Measurements from ENCODE around the gene FANCE.
"Not testable (repeated sequence)": the region's sequence is repeated elsewhere in the genome, so short reads cannot be mapped to it uniquely, and the experiment has no call there.

FANCE gene

DNA sequence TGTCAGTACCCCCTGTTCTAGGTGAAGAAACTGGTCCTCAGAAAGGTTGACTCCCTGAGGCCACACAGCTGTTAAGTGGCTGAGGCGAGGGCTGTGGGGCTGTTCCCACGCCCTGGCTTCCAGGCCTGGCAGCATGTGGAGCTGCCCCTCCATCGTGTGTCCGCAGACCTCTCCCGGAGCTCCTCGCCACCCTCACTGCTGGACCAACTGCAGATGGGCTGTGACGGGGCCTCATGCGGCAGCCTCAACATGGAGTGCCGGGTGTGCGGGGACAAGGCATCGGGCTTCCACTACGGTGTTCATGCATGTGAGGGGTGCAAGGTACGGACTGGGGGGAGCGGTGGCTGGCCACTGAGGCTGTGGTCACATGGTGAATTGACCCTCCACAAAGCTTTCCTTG, 32.2 kb upstream of the FANCE start:
- Histone ChIP-seq H3K27me3 (ENCODE audit: insufficient read depth, low read length) (no peaks in the 10 kb centered on the region), H2AFZ (ENCODE audit: low read depth, low read length) (no peak overlapping the region), H3K36me3 (ENCODE audit: insufficient read depth, low read length) (peaks cover 10% of the 10 kb centered on the region)

DNA sequence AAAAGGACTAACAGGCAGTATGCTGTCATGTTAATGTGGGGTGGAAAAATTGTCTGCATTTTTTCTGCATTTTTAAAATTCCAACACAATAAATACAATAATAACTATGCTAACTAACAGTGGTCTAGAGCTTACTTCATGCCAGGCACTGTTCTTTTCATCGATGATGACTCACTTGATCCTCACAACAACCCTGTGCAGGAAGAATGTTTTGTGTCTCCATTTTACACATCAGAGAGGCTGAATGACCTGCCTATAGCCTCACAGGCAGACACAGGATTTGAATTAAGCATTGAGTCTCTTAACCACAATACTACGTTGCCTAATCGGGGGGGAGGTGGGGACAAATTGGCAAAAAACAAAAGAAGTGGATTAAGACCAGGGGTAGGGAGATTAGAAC, 26.9 kb upstream of the FANCE start:
- Histone ChIP-seq H3K4me1 (ENCODE audit: insufficient read depth, low read length) (peaks cover 6% of the 10 kb centered on the region), H3K36me3 (ENCODE audit: insufficient read depth, low read length) (peaks cover 15% of the 10 kb centered on the region), H3K4me3 (ENCODE audit: low read length) (no peak overlapping the region), H3K27me3 (ENCODE audit: insufficient read depth, low read length) (no peaks in the 10 kb centered on the region), H3K9me3 (ENCODE audit: low read length) (peaks cover 8% of the 10 kb centered on the region), H2AFZ (ENCODE audit: low read depth, low read length) (no peak overlapping the region)

More for the DNA sequence above, 32.2 kb upstream of the FANCE start:
- Histone ChIP-seq H3K9me3 (ENCODE audit: low read length) (no peaks in the 10 kb centered on the region), H3K4me1 (ENCODE audit: insufficient read depth, low read length) (no peaks in the 10 kb centered on the region), H3K4me3 (ENCODE audit: low read length) (no peak overlapping the region)

- Histone ChIP-seq H2AFZ (ENCODE audit: low read depth, low read length) (no peak overlapping the region), H3K4me3 (ENCODE audit: low read length) (no peak overlapping the region), H3K36me3 (ENCODE audit: insufficient read depth, low read length) (peaks cover 15% of the 10 kb centered on the region), H3K27me3 (ENCODE audit: insufficient read depth, low read length) (no peaks in the 10 kb centered on the region), H3K4me1 (ENCODE audit: insufficient read depth, low read length) (peaks cover 6% of the 10 kb centered on the region), H3K9me3 (ENCODE audit: low read length) (peaks cover 8% of the 10 kb centered on the region)
Measured at GRCh38 chr6:35426074-35426473, 26.1 kb upstream of the FANCE start.

GRCh38 chr6:35427435-35427834, 24.7 kb upstream of the FANCE start:
- no peak overlapping the region for H2AFZ ChIP-seq (ENCODE audit: low read depth, low read length)
- peaks cover 8% of the 10 kb centered on the region for H3K9me3 ChIP-seq (ENCODE audit: low read length)
- H3K27me3 ChIP-seq (ENCODE audit: insufficient read depth, low read length): no peaks in the 10 kb centered on the region
- H3K36me3 ChIP-seq (ENCODE audit: insufficient read depth, low read length): peaks cover 10% of the 10 kb centered on the region
- H3K4me1 ChIP-seq (ENCODE audit: insufficient read depth, low read length): peaks cover 6% of the 10 kb centered on the region
- H3K4me3 ChIP-seq (ENCODE audit: low read length): no peak overlapping the region

GRCh38 chr6:35427851-35428321, 24.3 kb upstream of the FANCE start:
- peaks cover 6% of the 10 kb centered on the region for H3K4me1 ChIP-seq (ENCODE audit: insufficient read depth, low read length)
- H3K36me3 ChIP-seq (ENCODE audit: insufficient read depth, low read length): peaks cover 10% of the 10 kb centered on the region
- peaks cover 8% of the 10 kb centered on the region for H3K9me3 ChIP-seq (ENCODE audit: low read length)
- no peaks in the 10 kb centered on the region for H3K27me3 ChIP-seq (ENCODE audit: insufficient read depth, low read length)
- H3K4me3 ChIP-seq (ENCODE audit: low read length): no peak overlapping the region
- no peak overlapping the region for H2AFZ ChIP-seq (ENCODE audit: low read depth, low read length)

- H3K4me3 ChIP-seq (ENCODE audit: low read length): no peak overlapping the region
- H3K4me1 ChIP-seq (ENCODE audit: insufficient read depth, low read length): peaks cover 6% of the 10 kb centered on the region
- H3K36me3 ChIP-seq (ENCODE audit: insufficient read depth, low read length): peaks cover 10% of the 10 kb centered on the region
- H2AFZ ChIP-seq (ENCODE audit: low read depth, low read length): no peak overlapping the region
- H3K27me3 ChIP-seq (ENCODE audit: insufficient read depth, low read length): no peaks in the 10 kb centered on the region
- peaks cover 8% of the 10 kb centered on the region for H3K9me3 ChIP-seq (ENCODE audit: low read length)
Measured at GRCh38 chr6:35428421-35429149, 23.6 kb upstream of the FANCE start.

GRCh38 chr6:35429463-35429862, 22.7 kb upstream of the FANCE start:
- no peaks in the 10 kb centered on the region for H3K27me3 ChIP-seq (ENCODE audit: insufficient read depth, low read length)
- peaks cover 6% of the 10 kb centered on the region for H3K4me1 ChIP-seq (ENCODE audit: insufficient read depth, low read length)
- peaks cover 8% of the 10 kb centered on the region for H3K9me3 ChIP-seq (ENCODE audit: low read length)
- H3K4me3 ChIP-seq (ENCODE audit: low read length): no peak overlapping the region
- H3K36me3 ChIP-seq (ENCODE audit: insufficient read depth, low read length): peaks cover 6% of the 10 kb centered on the region
- H2AFZ ChIP-seq (ENCODE audit: low read depth, low read length): no peak overlapping the region

DNA sequence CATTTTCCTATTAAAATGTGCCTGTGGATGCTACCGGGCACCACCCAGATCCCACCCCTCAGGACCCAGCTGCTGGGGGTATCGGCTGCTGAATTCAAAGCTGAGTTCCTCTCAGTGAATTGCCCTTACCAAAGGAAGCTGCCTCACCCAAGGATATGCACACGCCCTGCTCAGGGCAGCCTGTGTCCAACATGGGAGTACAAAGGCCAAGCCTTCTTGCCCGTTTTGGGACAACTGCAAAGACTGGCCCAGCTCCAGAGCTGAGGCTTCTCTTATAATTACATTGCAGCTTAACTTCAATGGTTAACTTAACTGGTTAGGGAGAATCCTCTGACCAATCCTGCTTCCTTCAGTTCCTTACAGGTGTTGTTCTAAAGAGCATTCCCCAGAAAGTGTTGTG, 19.8 kb upstream of the FANCE start:
- Histone ChIP-seq H3K27me3 (ENCODE audit: insufficient read depth, low read length) (no peaks in the 10 kb centered on the region), H2AFZ (ENCODE audit: low read depth, low read length) (no peak overlapping the region), H3K9me3 (ENCODE audit: low read length) (peaks cover 8% of the 10 kb centered on the region), H3K4me3 (ENCODE audit: low read length) (no peak overlapping the region), H3K36me3 (ENCODE audit: insufficient read depth, low read length) (no peaks in the 10 kb centered on the region), H3K4me1 (ENCODE audit: insufficient read depth, low read length) (no peaks in the 10 kb centered on the region)

- not testable (repeated sequence) for H3K36me3 ChIP-seq (ENCODE audit: insufficient read depth, low read length); H2AFZ ChIP-seq (ENCODE audit: low read depth, low read length); H3K4me3 ChIP-seq (ENCODE audit: low read length); H3K4me1 ChIP-seq (ENCODE audit: insufficient read depth, low read length); H3K27me3 ChIP-seq (ENCODE audit: insufficient read depth, low read length); H3K9me3 ChIP-seq (ENCODE audit: low read length)
Measured at GRCh38 chr6:35432702-35433101, 19.4 kb upstream of the FANCE start.

DNA sequence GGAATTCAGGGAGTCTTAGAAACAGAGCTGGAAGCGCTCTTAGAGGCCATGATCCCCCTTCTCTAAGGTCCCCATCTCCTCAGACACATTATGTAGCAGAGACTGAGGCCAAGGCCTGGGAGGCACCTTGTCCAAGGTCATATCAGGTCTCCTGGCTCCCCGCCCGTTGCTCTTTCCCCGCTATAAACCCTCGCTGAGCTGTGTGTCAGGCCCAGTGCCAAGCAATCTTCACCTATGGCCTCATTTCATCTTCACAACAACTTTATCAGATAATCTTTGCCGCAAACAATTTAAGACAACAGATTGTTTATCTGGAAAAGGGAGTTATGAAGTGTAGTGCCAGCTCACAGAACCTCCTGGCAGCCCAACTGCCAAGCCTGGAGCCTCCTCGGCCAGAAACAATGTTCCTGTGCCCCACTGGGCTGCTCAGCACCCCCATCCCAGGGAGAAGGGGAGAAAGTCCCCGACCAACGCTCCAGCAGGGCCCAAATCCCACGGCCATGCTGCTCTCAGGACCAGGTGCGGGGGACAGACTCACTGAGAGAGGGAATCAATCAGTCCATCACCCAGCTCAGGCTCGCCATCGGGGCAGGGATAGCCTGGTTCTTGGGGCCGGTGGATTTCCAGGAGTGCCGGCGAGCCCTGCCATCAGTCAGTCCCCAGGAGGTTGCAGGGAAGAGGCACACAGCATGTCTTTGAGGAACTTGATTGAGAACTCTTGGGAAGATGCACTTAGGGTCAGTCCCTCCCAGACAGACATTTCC, 16.9 kb upstream of the FANCE start:
- no peaks in the 10 kb centered on the region for H3K27me3 ChIP-seq (ENCODE audit: insufficient read depth, low read length)
- no peak overlapping the region for H3K4me3 ChIP-seq (ENCODE audit: low read length)
- no peaks in the 10 kb centered on the region for H3K4me1 ChIP-seq (ENCODE audit: insufficient read depth, low read length)
- H3K9me3 ChIP-seq (ENCODE audit: low read length): no peaks in the 10 kb centered on the region
- H2AFZ ChIP-seq (ENCODE audit: low read depth, low read length): no peak overlapping the region
- H3K36me3 ChIP-seq (ENCODE audit: insufficient read depth, low read length): no peaks in the 10 kb centered on the region

DNA sequence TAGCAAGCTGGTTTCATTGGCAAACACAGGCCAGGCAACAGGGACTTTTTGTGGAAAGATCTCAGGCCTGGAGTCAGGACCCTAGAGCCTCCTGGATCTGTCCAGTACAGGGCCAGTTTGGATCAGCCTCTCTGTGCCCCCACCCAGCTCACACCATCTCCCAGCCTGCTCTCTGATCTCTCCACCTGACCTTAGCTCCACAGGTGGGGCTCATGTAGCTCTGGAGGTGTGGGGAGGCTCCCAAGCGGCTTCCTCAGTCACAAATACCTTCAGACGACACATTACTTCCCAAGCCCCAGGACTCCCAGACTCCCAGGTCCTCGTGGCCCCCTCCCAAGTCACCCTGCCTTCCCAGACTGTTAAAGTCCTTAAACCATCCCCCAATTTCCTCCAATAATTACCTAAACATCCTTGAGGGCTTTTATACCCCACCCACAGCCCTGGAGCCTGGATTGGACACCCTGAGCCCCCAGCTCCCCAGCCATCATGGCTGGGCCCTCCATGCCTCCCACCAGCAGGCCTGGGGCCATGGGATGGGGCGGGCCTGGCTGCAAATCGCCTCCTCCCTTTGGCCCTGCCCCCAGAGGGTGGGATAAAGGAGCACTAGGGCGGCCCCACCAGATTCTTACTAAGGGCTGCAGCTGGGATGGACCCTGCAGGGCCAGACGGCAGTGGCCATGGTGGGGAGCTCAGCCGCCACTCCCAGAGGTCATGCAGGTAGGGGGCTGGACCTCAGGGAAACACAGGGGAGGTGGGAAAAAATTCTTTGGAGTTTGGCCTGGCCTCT, 15.9 kb upstream of the FANCE start:
- Histone ChIP-seq H3K27me3 (ENCODE audit: insufficient read depth, low read length) (no peaks in the 10 kb centered on the region), H3K4me3 (ENCODE audit: low read length) (no peak overlapping the region), H2AFZ (ENCODE audit: low read depth, low read length) (no peak overlapping the region), H3K9me3 (ENCODE audit: low read length) (no peaks in the 10 kb centered on the region), H3K4me1 (ENCODE audit: insufficient read depth, low read length) (no peaks in the 10 kb centered on the region), H3K36me3 (ENCODE audit: insufficient read depth, low read length) (no peaks in the 10 kb centered on the region)

- H3K9me3 ChIP-seq (ENCODE audit: low read length); H3K27me3 ChIP-seq (ENCODE audit: insufficient read depth, low read length); H2AFZ ChIP-seq (ENCODE audit: low read depth, low read length); H3K4me3 ChIP-seq (ENCODE audit: low read length); H3K36me3 ChIP-seq (ENCODE audit: insufficient read depth, low read length); H3K4me1 ChIP-seq (ENCODE audit: insufficient read depth, low read length): not testable (repeated sequence)
Measured at GRCh38 chr6:35438378-35439065, 13.6 kb upstream of the FANCE start.
